ENCODE measurements around the gene POLA1.
"Not testable (repeated sequence)": the region's sequence is repeated elsewhere in the genome, so short reads cannot be mapped to it uniquely, and the experiment has no call there.

POLA1 gene

DNA sequence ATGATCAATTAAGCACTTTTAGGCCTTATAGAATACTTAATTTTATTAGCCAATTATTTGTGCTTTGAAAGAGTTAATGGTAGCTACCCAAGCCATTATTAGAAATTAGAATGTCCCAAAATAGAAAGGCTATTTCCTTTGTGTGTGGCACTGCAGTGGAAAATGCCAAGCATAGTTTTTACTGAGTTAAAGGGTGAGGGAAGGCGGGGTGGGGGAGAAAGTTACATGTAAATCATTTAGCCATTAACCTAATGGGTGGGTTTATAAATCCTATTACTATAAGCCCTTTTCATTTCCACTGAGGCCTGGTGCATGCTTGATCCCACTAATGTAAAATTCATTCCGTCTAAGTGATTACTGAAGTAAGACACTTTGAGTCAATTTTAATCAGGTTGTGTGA, 105.8 kb downstream of the POLA1 start:
- DNase-seq (ENCODE audit: low read depth) = no peak

- DNase-seq (ENCODE audit: low read depth) = no peak
These were observed 111.5 kb downstream of the POLA1 start for GRCh38 chrX:24805201-24805600.

DNA sequence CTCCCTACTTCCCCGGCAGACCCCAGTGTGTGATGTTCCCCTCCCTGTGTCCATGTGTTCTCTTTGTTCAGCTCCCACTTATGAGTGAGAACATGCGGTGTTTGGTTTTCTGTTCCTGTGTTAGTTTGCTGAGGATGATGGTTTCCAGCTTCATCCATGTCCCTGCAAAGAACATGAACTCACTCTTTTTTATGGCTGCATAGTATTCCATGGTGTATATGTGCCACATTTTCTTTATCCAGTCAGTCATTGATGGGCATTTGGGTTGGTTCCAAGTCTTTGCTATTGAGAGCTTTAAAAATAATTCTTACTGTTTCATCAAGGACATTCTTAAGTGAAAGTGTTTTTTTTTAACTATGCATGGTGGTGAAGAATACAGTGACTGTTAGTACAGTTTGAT, 126.1 kb downstream of the POLA1 start:
- DNase-seq (ENCODE audit: low read depth) = not testable (repeated sequence)

DNA sequence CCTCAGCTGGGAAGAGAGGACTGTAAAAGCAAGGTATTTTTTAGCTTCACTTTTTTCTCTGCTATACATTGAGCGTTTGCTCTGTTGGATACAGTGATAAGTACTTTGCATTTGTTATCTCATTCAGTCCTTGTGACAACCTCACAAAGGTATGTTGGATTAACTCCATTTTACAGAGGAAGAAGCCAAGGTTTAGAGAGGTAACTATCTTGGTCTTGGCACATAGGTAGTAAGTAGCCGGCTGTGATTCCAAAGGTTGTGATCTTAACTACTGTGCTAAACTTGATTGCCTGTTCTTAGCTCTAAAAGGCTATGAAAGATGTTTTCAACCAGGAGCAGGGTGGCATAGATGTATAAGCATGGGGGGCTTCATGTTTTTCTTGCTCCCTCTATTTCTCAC, 134.4 kb downstream of the POLA1 start:
- no peak for DNase-seq (ENCODE audit: low read depth)

GRCh38 chrX:24828600-24828999, 134.9 kb downstream of the POLA1 start:
- DNase-seq (ENCODE audit: low read depth) = no peak

GRCh38 chrX:24833695-24834094, 140.0 kb downstream of the POLA1 start:
- no peak for DNase-seq (ENCODE audit: low read depth)

GRCh38 chrX:24837966-24838365, 144.2 kb downstream of the POLA1 start:
- DNase-seq (ENCODE audit: low read depth) = no peak

GRCh38 chrX:24838629-24839028, 144.9 kb downstream of the POLA1 start:
- no peak for DNase-seq (ENCODE audit: low read depth)

DNA sequence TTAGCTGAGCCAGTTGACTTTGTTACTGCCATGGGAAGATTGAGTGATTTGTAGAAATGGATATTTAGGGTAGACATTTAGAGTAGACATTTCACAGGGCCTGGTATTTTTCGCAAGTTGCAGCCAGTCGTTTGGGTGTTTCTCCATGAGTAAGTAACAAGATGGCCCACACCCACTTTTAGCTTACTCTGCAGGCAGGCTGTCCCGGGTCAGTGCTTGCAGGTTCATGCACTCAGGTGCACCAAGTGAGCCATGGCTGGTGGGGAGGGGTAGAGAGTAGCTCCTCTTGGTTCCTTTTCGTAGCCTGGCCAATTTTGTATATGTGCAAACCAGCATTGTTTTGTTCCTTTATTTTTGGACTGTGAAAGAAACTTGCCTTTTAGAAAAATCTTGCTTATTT, 145.6 kb downstream of the POLA1 start:
- DNase-seq (ENCODE audit: low read depth) = no peak

DNA sequence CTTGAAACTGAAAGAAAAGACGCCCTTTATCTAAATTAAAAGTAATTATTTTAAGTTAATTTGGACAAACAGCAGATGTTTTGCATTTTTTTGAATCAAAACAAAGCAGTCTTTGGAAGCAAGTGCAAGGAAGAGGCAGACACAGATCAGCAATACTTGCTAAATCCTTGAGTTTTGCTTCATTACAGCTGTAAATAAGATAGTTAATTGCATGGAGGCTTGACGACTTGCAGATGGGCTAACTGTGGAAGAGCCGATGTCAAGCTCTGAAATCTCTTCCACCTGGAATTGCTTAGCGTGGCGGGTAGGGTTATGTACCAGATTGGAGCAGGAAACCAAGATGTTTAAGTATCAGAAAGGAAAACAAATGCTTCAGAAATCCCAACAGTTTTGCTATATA, 148.8 kb downstream of the POLA1 start:
- no peak for DNase-seq (ENCODE audit: low read depth)

GRCh38 chrX:24846550-24847150, 152.9 kb downstream of the POLA1 start:
- no peak for DNase-seq (ENCODE audit: low read depth)

DNA sequence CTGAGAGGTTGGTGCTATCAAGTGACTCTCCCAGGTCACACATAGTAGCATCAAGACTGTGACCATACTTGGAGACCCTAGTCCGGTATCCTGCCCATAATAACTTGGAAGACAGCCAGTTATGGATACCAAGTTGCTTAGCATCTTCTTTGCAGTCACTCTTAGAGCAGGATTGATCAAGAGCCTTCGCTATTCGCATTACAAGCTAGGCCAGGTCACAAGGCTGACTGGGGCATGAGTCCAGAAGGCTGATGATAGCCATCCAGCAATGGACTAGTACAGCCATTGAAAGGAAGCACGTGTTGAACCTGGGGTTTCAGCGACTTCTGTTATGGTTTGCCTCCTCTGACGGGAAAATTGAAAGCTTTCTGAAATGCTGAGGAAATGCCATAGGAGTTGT, 157.6 kb downstream of the POLA1 start:
- no peak for DNase-seq (ENCODE audit: low read depth)

- no peak for DNase-seq (ENCODE audit: low read depth)
These were observed 158.1 kb downstream of the POLA1 start for GRCh38 chrX:24851780-24852179.

DNA sequence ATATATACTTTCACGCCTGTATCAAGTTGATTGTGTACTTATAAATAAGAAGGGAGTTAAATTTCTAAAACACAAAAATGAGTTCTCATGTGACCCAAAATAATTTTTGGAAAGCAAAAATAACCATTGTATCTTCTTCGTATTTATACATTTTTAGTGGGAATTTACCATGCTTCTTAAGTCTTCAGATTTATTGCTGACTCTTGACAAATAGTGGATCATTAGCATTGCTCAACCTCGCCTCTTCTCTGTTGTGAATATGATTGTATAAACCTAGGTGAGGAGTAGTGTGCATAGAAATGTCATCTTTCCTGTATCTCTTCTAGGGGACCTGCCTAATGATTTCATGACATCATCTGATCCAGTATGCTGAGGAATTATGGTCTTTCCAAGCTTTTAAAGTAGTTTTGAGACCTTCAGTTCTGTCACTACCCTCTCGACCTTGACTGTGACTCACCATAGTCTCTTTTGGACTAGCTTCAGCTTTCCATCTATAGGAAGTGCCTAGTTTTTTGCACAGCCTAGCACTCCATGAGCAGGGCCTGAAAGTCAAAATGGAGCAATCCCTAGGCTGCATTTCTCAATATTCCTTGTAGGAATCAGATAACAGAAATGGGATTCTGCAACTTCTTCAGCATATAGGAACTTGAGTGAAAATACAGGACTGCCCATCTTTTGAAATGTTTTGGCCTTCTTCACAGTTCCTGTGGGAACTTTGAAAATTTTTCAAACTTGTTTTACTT, 164.5 kb downstream of the POLA1 start:
- DNase-seq (ENCODE audit: low read depth) = no peak

GRCh38 chrX:24859211-24859841, 165.6 kb downstream of the POLA1 start:
- DNase-seq (ENCODE audit: low read depth) = no peak

DNA sequence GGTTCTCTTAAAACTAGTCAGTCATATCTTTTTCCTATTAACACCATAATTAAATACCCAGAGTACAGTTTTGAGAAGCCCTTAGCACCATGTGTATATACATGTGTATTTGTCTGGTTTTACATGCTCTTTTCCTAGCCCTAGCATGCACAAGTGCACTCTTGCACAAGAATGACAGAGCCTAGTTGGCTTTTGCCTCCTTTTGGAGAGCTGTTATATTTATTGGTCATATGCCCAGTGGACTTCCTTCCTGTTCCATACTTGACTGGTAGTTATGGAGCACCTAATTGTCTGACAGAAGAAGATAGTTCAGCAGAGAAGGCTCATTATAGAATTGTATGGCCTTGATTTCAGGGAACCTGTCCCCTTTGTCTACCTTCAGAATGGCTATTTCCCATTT, 166.4 kb downstream of the POLA1 start:
- DNase-seq (ENCODE audit: low read depth) = no peak

DNA sequence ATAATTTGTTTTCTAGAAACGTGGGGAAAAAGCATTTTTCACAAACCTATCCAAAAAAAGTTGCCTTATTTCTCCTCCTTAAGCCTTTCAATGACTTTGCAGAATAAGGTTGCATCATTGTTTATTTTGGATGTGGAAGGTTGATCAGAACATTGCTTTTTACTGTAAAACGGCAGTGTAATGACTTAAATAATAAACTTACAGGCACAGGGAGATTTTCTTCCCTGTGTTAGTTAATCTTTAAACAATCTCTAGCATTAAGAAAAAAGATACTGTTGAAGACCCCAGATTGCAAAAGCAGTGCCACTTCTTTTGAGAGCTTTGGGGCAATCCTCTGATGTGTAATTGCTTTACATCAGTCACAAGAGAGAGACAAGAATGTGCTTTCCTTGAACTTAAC, 168.6 kb downstream of the POLA1 start:
- DNase-seq (ENCODE audit: low read depth) = no peak

- not testable (repeated sequence) for DNase-seq (ENCODE audit: low read depth)
These were observed 170.1 kb downstream of the POLA1 start for GRCh38 chrX:24863779-24864178.

GRCh38 chrX:24870143-24870542, 176.4 kb downstream of the POLA1 start:
- DNase-seq (ENCODE audit: low read depth) = no peak

GRCh38 chrX:24874604-24875247, 181.0 kb downstream of the POLA1 start:
- DNase-seq (ENCODE audit: low read depth) = no peak

GRCh38 chrX:24876530-24877287, 183.0 kb downstream of the POLA1 start:
- no peak for DNase-seq (ENCODE audit: low read depth)

- no peak for DNase-seq (ENCODE audit: low read depth)
These were observed 183.6 kb downstream of the POLA1 start for GRCh38 chrX:24877288-24877664.
